Heart right ventricle (tissue), 16 donors: ENCODE data around the gene EFCAB6. TPM values are rescaled to one million over a fixed set of nuclear protein-coding genes. Genes with fewer than 3 reads are reported as not detected.

Source experiments
- ATAC-seq, 8 donors: fragments of 200-7000 bp; cut with Tn5 transposase; one replicate each; pipeline ENCODE4 v1.9.1; 2020; ENCODE audit warnings: mild to moderate bottlenecking in 8 of 8, moderate library complexity in 8 of 8, moderate number of reproducible peaks in 1 of 8
- DNase-seq, 2 donors: peaks; one replicate each; pipeline ENCODE4 v3.0.0-alpha.2; 2020
- H3K27ac ChIP-seq, 10 donors: fragments of 200-600 bp; sonication (generic) in 2 of 10; one replicate each; pipeline versions ENCODE4 v1.5.0 to v1.8.0; 2020 to 2022; ENCODE audit warnings: mild to moderate bottlenecking in 3 of 10
- H3K27me3 ChIP-seq, 7 donors: fragments of 200-600 bp; one replicate each; pipeline ENCODE4 v1.8.0; 2021 to 2022; ENCODE audit warnings: mild to moderate bottlenecking in 2 of 7
- H3K36me3 ChIP-seq, 9 donors: fragments of 200-600 bp; sonication (generic) in 1 of 9; one replicate each; pipeline versions ENCODE4 v1.5.0 to v1.8.0; 2020 to 2022; ENCODE audit warnings: mild to moderate bottlenecking in 2 of 9
- H3K4me1 ChIP-seq, 9 donors: fragments of 200-600 bp; sonication (generic) in 1 of 9; one replicate each; pipeline versions ENCODE4 v1.5.0 to v1.8.0; 2020 to 2022; ENCODE audit warnings: mild to moderate bottlenecking in 4 of 9
- H3K4me3 ChIP-seq, 10 donors: fragments of 200-600 bp; sonication (generic) in 2 of 10; one replicate each; pipeline versions ENCODE4 v1.5.0 to v1.8.0; 2020 to 2022; ENCODE audit warnings: mild to moderate bottlenecking in 7 of 10, moderate library complexity in 2 of 10
- H3K9me3 ChIP-seq, 11 donors: fragments of 200-600 bp in 10 of 11; sonication (generic) in 2 of 11; one replicate each; pipeline versions ENCODE4 v1.5.0 to v1.8.0; 2013 to 2022; ENCODE audit warnings: mild to moderate bottlenecking in 2 of 11, control low read depth in 1 of 11, moderate library complexity in 1 of 11
- CTCF ChIP-seq, 9 donors: fragments of 200-600 bp; sonication (generic) in 2 of 9; IDR thresholded peaks; one replicate each; pipeline versions ENCODE4 v1.5.0 to v1.8.0; 2021 to 2022; ENCODE audit warnings: antibody characterized with exemption in 9 of 9, mild to moderate bottlenecking in 5 of 9, moderate library complexity in 1 of 9
- WGBS, 2 donors: extraction: QIAGEN DNeasy Blood & Tissue Kit; methylation state at CpG; one replicate each; pipeline ENCODE4 v1.1.7; 2013; ENCODE audit warnings: inconsistent platforms in 1 of 2; 5-methylcytosine and 5-hydroxymethylcytosine counted together
- intact Hi-C, 10 donors: fragments of 100-400 bp; cut with DNase I; formaldehyde crosslinking; loops; one replicate each; pipeline versions ENCODE4 v1.11.1 to v1.14.2; 2022
- polyA plus RNA-seq, 2 donors: library from polyadenylated mRNA; stranded (reverse); fragments of 200-250 nt; gene quantifications; one replicate each; pipeline ENCODE4 v1.2.3, GENCODE V29; 2013
- total RNA-seq, 10 donors: library from RNA; stranded (reverse); fragmentation: NEBNext Ultra II Directional in 3 of 10; extraction: Animal tissue kit (Norgen Biotek cat#: 25700) in 3 of 10; gene quantifications; one replicate each; pipeline versions ENCODE4 v1.2.1 to v1.2.4, GENCODE V29; 2021 to 2023
- donor health status: Arrhythmogenic right ventricular cardiomyopathy.
- donor health status: ischemic (EF 13 %, LVEDD 7.1; RV severe dilation, severe dysfunction).
- donor health status: healthy with polysubstance abuse.
- donor health status: DM: no; HTN: yes; CAD: no.
- donor health status: DM: no; HTN: no; CAD: no.
- donor health status: ischemic (EF 25% LVEDD 6.9; RV normal size, moderate dysfunction).
- donor health status: ischemic (EF 25% LVEDD 5.7; RV mildly dilated, moderate dysfunction).
- donor health status: healthy.
- donor health status: DM: yes; HTN: yes; CAD: no.
- donor health status: Ischemic cardiomyopathy.
- donor health status: ischemic (EF 35%, LVEDD 5.7; RV mildly dilated, moderate dysfunction).
- donor health status: nonischemic (EF 11% LVEDD 7.7; RV severe dilation, severe dysfunction).
- donor health status: DM: yes; HTN: yes; CAD: no.
- donor health status: PGD.
- donor health status: ischemic (EF 29% LVEDD 5.4; RV normal size, mild dysfunction).
- donor health status: nonischemic (EF 23%, LVEDD 6.1; RV moderate dilation, normal function).

The EFCAB6 gene
- total and polyA plus RNA-seq, 12 donors = 0.25 to 4.3 (median 1.8) TPM

- Histone ChIP-seq H3K4me3 (no peak overlapping the region), H3K27ac (no peak overlapping the region), H3K4me1 (no peaks in the 10 kb centered on the region), H3K27me3 (no peaks in the 10 kb centered on the region), H3K9me3 (peaks cover 0 to 9% (median 0%) of the 10 kb centered on the region in 11 donors), H3K36me3 (peaks cover 0 to 13% (median 0%) of the 10 kb centered on the region in 9 donors)
- no peak for ATAC-seq
- no peak for TF ChIP-seq CTCF (IDR thresholded peaks at IDR 0.05)
- DNase-seq = no peak
- WGBS, 2 donors = 91 to 92% methylated on average over 7 of the region's 7 CpGs
- intact Hi-C loops = no loop called here
Observed at GRCh38 chr22:43670513-43670912, 141.6 kb downstream of the EFCAB6 start.

GRCh38 chr22:43669190-43669589 is 142.9 kb downstream of the EFCAB6 start:
- Histone ChIP-seq H3K4me1 (no peaks in the 10 kb centered on the region), H3K4me3 (no peak overlapping the region), H3K27ac (no peak overlapping the region), H3K36me3 (peaks cover 0 to 13% (median 0%) of the 10 kb centered on the region in 9 donors), H3K9me3 (peaks cover 0 to 9% (median 0%) of the 10 kb centered on the region in 11 donors), H3K27me3 (no peaks in the 10 kb centered on the region)
- ATAC-seq (no peak), DNase-seq (no peak)
- intact Hi-C loops = no loop called here
- no peak for TF ChIP-seq CTCF (IDR thresholded peaks at IDR 0.05)
- 64 to 95% methylated on average over 1 of the region's 1 CpG for WGBS, 2 donors

- H3K27me3 ChIP-seq = no peaks in the 10 kb centered on the region
Observed at GRCh38 chr22:43667656-43668055, 144.4 kb downstream of the EFCAB6 start.

GRCh38 chr22:43666457-43666856 is 145.6 kb downstream of the EFCAB6 start:
- DNase-seq (no peak), ATAC-seq (no peak)
- peaks cover 0 to 13% (median 0%) of the 10 kb centered on the region in 9 donors for H3K36me3 ChIP-seq
- 80 to 85% methylated on average over 5 of the region's 5 CpGs for WGBS, 2 donors
- H3K27me3 ChIP-seq = no peaks in the 10 kb centered on the region
- no peaks in the 10 kb centered on the region for H3K4me1 ChIP-seq
- H3K27ac ChIP-seq = no peak overlapping the region
- intact Hi-C loops = no loop called here
- peaks cover 0 to 9% (median 0%) of the 10 kb centered on the region in 11 donors for H3K9me3 ChIP-seq
- no peak overlapping the region for H3K4me3 ChIP-seq
- no peak for TF ChIP-seq CTCF (IDR thresholded peaks at IDR 0.05)

More at GRCh38 chr22:43667656-43668055, 144.4 kb downstream of the EFCAB6 start:
- Histone ChIP-seq H3K27ac (no peak overlapping the region), H3K9me3 (peaks cover 0 to 9% (median 0%) of the 10 kb centered on the region in 11 donors), H3K4me1 (no peaks in the 10 kb centered on the region), H3K4me3 (no peak overlapping the region), H3K36me3 (peaks cover 0 to 13% (median 0%) of the 10 kb centered on the region in 9 donors)
- intact Hi-C loops = no loop called here
- TF ChIP-seq CTCF (IDR thresholded peaks at IDR 0.05) = no peak
- 90 to 91% methylated on average over 8 of the region's 8 CpGs for WGBS, 2 donors
- no peak for ATAC-seq
- DNase-seq = no peak
